Activated CD4-positive, alpha-beta T cell treated with anti-CD3 and anti-CD28 coated beads, Interleukin-2, amount 50 U/mL, for 24 hours (primary cell): ENCODE measurements around the gene SHTN1.
A peak's percentile ranks its signal among the peaks of the same experiment; 100 is the strongest.

Source experiments
- DNase-seq, 2 donors: peaks; one replicate each; pipeline ENCODE4 v3.0.0-alpha.2; 2020; ENCODE audit warnings: low read depth in 1 of 2, low spot score in 1 of 2

The SHTN1 gene, protein sequence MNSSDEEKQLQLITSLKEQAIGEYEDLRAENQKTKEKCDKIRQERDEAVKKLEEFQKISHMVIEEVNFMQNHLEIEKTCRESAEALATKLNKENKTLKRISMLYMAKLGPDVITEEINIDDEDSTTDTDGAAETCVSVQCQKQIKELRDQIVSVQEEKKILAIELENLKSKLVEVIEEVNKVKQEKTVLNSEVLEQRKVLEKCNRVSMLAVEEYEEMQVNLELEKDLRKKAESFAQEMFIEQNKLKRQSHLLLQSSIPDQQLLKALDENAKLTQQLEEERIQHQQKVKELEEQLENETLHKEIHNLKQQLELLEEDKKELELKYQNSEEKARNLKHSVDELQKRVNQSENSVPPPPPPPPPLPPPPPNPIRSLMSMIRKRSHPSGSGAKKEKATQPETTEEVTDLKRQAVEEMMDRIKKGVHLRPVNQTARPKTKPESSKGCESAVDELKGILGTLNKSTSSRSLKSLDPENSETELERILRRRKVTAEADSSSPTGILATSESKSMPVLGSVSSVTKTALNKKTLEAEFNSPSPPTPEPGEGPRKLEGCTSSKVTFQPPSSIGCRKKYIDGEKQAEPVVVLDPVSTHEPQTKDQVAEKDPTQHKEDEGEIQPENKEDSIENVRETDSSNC

DNA sequence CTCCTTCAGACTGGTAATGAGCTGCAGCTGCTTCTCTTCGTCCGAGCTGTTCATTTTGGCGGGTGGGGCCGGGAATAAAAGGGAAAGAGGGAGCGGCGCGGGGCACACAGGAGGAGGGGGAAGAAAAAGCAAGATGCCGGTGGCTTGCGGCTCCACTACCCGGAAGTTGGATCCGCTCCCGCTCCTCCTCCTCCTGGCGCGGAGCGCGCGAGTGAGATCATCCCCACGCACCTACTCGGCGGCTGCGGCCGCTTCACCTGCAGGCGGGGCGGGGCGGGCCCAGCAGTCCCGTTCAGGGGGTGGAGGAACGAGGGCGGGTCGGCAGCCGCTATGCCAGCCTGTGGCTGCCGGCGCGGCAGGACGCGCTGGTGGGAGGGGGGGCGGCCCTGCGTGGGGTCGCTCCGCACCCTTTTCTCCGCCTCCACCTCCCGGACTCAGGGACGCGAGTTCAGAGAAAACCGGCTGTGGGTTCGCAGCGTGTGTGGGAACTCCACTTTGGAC, at the start of gene SHTN1:
TSS of gene SHTN1 (minus strand) at position 162 of the 501 bp plus-strand sequence. CDS start at position 54, 108 bp downstream.
- DNase-seq: peak; percentile 4 to 6

DNA sequence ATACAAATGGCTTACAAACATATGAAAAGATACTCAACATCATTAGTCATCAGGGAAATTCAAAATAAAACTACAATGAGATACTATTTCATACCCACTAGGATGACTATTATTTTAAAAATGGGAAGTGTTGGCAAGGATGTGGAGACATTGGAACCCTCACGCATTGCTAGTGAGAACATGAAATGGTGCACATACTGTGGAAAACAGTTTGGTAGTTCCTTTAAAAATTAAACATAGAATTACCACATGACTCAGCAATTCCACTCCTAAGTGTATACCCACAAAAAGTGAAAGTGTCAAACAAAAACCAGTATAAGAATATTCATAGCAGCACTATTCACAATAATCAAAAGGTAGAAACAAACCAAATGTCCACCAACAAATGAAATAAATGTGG, 48.5 kb upstream of the SHTN1 start:
- DNase-seq: no peak

DNA sequence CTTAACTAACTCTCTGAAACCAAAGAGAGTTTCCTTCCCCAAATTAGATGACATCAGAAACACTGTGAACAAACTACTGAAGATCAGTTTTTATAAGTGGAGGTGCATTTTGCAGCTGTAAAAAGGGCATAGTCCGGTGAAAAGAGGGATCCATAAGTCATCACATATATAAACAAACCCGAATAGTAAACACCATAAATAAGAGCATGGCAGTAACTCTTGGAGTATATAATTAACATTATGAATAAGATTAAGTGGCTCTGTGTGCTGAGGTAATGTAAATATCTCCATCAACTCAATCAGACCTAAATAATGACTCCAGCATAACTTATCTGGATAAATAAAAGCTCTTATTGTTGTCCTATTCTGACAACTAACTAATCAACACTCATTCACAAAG, 43.0 kb upstream of the SHTN1 start:
- no peak for DNase-seq

DNA sequence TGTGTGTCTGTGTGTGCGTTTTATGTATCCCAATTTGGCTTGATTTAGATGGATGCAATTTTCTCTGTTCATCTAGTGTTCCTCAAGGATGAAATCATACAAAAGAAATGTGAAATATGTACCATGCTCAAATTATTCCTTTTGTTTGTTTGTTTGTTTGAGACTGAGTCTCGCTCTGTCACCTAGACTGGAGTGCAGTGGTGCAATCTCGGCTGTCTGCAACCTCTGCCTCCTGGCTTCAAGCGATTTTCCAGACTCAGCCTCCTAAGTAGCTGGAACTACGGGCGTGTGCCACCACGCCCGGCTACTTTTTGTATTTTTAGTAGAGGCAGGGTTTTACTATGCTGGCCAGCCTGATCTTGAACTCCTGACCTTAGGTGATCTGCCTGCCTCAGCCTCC, 11.3 kb upstream of the SHTN1 start:
- DNase-seq: no peak

DNA sequence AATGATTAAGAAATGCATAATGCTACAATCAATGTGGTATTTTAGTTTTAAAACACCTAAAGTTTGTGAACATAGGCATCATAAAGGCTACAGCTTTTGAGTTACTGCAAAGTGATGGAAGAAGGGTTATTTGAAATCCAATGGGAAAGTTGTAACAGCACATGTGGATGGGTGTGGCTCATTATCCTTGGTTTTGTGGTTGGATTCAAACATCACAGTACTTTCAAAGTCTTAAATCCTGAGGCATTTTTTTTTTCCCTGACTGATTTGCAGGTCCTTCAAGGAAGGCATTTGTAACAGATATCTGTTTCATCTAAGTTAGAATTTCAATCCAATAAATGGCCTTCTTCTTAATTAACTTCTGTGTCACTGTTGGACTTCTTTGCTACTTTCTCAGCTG, 9.8 kb upstream of the SHTN1 start:
- no peak for DNase-seq

DNA sequence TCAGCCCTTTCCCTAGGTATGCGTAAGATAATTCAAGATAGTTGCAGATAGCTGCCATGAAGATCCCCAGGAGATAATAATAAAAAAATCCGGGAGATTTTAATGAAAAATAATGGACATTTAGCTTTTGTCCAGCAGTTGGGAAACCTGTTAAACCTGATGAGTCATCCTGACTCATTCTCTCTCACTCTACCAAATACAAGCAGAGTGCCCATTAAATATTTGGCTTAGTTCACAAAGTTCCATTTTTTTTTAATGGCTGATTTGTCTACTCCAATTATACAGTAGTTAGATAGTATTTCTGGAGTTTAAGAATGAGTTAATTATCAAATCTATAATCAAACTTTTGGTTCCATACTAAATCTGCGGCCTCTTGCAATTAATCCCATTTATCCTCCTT, 2.1 kb upstream of the SHTN1 start:
- no peak for DNase-seq

DNA sequence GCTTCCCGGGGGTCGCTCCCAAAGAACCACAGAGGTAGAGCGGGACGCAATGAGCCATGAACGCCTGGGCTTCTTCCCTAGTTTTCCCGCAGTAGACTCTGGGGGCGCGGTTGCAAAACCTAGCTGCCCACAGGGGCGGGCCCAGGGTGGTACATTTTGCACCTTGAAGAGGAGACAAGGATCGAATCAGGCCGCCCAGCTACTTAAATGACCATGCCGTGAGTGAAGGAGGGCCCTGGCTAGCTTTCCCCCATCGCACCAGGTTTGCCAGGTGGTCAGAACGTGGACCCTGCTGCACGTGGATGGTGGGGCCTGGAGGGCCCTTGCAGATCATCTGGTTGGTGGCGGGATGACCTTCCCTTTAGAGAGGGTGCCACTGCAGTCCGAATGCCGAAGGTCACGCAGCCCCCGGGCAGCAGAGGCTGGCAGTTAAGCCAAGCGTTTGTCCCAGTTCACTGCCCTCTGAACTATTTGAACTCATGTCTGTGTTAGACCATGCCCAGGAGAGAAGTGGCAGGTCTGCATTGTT, 604 bp upstream of the SHTN1 start:
- DNase-seq: no peak

DNA sequence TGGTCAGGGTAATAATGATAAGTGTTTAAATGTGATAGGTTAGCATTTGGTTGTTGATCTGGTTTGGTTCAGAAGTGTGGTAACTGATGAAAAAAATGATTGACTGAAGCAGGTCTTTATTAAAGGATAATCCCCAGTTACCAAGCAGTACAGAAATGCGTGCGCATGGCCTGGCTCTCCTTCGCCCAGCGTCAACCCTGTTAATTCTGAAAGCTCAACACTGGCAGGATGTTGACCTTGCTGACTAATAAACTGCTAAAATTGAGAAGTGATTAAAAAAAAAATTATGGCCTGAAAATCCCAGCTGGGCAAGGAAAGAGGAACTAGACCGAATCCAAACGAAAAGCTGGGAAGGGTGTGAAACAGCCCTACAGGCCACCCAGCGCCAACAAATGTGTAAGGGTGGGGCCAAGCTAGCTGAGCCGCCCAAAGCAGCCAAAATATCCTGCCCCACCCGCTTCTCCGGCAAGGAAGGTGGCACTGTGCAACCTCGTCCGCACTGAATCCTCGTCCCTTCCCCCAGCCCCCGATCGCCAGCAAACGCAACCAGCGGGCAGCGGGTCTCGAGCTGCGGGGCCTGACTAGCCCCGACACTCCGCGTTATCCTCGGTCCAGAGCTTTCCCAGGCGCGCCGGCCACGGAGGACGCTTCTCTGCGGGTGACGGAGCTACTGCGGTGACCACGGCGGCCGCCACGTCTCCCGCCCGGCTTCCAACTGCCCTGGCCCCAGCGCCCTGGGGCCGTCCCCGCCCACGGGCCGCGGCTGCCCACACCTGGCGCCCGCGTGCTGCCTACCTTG, 561 bp downstream of the SHTN1 start:
- no peak for DNase-seq

DNA sequence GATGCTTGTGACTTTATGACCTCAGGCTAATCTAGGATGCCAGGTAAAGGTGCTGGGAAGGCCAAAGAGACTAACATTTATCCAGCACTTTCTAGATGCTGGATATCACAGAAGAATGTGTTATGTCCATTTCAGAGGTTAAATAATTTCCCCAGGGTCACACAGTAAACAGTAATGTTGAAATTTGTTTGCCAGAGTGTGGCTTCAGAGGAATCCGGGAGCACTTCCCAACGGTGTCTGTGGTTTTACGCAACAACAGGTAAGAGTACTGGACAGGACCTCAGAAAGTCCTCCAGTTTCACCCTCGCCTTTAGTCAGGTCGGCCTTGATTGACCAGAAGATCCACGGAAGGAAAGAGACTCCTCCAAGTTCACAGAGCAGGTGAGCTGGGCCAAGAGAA, 1.7 kb downstream of the SHTN1 start:
- DNase-seq: no peak

DNA sequence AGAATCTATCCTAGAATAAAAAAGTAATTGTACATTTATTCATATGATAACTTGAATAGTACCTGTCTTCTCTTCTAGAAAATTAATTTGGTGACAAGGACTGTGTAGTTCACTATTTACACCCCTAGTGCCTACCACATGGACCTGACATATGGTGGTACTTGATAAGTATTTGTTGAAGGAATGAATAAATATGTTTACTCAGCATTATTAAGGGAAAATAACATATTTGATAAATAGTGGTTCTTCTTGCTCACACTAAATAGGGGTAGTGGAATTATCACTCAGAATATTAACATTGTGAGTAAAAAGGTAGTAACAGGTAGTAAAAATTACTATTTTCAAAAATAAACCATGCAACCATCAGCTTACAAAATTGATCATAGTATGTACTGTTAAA, 2.8 kb downstream of the SHTN1 start:
- no peak for DNase-seq

DNA sequence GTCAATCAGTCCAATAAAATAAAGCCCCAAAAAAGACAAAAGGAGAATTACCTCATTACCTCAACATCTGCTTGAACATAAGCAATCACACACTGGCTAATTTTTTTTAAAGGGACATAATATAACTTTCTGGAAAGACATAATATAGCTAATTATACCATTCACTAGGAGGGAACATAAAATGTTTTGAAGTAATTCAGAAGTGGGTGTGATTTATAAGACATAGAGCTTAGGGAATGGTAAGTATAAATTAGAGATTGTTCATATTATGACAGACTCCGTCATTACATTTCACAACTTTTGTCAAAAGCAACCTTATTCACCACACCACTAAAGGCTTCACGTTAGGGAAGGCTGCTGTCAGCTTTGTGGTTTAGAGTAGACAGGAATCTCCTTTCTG, 3.8 kb downstream of the SHTN1 start:
- DNase-seq: no peak

DNA sequence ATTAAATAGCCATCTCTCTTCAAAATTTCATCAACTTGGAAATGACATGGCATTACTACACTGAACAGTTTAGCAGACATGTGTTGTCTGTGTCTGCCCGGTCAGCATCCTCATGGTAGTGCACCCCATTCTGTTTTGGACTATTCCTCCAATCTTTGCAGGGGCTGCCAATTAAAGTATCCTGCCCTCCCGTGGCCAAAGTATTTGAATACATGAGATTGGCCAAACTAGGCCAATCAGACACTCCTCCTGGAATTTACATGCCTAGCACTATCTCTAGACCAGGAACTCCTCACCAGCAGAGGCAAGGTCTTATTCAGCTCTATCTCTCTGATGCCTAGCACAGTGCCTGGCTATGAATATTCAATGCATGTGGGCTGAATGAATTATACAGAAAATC, 4.4 kb downstream of the SHTN1 start:
- DNase-seq: no peak

DNA sequence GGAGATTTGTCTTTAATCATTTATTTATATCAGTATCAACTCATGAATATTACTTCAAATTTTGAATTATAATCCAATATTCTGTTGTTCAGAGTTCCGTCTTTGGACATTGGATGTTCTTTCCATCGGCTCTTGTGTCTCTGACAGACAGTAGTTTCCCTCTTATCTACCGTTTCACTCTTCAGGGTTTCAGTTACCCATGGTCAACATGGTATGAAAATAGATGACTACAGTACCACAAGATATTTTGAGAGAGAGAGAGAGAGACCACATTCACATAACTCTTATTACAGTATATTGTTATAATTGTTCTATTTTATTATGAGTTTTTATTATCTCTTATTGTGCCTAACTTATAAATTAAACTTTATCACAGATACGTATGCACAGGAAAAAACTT, 6.8 kb downstream of the SHTN1 start:
- no peak for DNase-seq

DNA sequence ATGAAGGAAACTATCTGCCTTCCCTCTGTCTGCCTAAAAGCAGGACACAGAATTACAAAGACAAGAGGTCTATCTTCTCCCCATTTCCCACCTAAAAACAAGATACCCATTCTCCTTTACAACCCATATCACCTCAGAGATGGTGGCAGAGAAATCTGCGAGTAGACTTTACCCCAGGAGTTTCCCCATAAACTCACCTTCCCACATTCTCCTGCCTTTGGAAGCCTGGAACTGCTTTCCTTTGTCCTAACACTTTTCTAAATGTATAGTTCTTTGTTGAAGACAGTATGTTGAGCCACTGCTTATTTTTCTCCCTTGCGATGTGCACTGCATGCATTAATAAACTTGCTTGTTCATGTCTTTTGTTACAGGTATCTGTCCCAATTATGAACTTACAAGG, 8.0 kb downstream of the SHTN1 start:
- no peak for DNase-seq

DNA sequence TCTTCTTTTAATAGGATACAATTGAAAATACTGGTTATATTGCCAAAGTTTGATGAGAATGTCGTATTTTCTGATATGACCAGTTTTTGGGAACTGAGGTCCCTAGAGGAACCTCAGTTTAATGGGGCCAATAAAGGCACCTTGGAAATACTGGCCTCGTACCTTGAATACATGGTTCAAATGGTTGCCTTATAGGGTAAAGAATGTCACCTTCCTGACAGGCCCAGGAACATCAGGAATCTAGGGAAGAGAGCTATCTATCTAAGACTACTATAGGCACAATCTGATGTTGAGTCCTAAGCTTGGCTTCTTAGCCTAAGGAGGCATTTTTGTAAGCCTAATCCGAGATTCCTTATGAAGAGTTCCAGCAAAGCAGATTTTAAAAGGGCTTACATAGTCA, 9.3 kb downstream of the SHTN1 start:
- DNase-seq: no peak

DNA sequence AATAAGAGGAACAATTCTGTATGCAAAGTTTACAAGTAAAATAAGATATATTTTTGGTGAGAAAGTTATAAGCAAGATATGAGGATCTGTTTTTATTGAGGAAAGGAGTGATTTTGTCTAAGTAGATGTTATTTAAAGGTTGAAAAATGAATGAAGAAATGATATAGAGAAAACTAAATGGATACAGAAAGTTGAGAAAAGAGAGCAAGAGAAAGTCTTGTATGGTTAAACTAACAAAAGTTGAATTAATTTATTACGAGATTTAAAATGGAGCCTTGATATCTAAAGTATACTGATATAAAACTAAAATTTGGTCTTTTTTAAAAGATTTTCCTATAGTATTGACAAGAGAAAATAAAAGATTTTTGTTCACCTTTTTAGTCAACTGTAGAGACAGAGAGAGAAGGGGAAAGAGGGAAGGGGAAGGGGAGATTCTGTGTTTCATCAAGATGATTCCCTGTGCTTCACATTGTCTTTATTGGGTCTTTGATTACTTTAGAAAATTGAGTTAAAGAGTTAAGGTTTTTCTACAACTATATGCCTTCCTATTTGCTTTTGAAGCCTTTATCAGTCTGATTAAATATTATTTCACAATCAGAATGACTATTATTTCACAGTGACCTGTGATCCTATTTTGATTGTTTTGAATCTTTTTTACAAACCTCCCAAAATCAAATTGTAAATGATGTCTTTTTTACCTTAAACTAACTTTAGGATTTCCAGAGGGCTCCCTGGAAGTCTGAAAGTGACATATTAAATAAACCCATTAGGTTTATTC, 10.7 kb downstream of the SHTN1 start:
- no peak for DNase-seq

DNA sequence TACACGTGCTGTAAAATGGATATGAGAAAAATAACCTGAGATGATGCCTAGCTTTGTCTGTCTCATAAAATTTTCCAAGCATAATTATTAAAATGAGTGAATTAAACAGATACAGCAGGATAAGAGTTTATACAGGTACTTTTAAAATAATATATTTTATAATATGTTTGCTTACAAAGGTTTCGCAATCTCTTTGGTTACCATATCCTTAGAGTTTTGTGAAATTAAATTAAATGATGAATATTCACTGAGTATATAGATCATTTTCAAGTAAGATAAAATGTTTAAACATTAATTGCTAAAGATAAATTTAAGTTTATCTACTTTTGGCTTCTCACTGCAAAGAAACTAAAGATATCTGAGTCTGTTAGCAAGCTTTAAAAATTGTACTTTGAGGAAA, 11.4 kb downstream of the SHTN1 start:
- DNase-seq: no peak

DNA sequence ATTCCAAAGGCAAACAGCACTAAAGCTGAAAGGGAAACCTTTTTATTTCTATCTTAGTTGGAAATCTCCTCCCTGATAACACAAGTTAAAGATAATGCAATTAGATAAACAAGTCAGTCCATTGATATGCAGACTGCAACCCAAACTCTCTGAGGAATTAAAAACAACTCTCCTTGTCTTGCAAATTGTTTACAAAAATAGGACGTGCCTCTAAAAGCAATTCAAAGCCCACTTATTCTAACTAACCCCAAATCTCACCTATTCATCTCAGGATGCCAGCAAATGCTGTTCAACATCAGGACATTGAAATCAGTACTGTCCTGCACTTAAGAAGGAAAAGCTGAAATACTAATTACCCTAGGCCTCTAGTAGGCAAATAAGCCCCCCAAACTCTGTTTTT, 12.8 kb downstream of the SHTN1 start:
- DNase-seq: no peak

DNA sequence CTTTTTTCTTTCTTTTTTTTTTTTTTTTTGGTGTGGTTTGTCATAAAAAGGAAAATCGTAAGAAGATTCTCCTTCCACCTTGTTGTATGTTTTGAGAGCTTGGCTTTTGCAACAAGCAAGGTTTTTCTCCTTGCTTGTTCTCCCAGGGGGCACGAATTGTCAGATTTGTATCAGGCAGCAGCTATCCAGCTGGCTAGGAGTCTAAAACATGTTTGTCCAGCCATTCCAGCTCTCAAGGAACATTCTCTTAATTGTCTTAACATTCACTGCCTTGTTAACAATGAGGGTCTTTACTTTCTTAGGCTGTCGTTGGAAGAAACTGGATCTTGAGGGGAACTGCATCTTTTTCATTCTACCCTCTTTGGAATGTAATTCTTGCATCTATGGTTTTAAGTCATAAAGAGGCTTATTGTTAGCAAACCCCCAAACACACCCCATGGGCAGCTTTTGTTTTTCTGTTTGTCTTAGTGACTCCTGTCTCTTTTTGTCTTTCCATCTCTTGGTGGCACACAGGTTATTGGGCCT, 14.6 kb downstream of the SHTN1 start:
- DNase-seq: no peak

DNA sequence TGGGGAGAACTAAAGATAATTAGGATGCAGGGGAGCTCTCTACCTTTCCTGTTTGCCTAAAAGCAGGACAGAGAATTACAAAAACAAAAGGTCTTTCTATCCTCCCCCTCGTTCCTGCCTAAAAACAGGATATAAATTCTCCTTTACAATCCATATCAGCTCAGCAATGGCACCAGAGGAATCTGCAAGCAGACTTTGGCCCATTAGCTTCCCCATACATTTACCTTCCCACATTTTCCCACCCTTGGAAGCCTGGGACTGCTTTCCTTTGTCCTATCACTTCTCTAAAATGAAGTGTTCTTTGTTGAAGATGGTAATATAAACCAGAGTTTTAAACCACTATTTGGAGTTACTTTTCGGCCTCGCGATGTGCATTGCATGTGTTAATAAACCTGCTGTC, 15.5 kb downstream of the SHTN1 start:
- no peak for DNase-seq

DNA sequence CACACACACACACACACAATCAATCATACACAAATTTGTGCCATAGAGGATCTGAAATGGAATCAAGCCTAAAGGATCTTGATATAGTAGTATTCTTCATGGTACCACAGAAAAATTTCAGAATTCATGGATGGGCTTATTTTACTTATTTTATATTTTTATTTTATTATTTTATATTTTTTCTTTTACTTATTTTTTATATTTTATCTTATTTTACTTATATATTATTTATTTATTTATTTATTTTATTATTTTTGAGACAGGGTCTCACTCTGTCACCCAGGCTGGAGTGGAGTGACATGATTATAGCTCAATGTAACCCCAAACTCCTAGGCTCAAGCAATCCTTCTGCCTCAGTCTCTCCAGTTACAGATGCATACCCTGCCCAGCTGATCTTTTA, 16.7 kb downstream of the SHTN1 start:
- no peak for DNase-seq
